MM.1S (cell line): ENCODE measurements around the gene MRTFA.

ENCODE experiments used
- CTCF ChIP-seq: fragments of 300-600 bp; sonication (generic); IDR thresholded peaks from 2 replicates; pipeline ENCODE4 v1.5.1; 2016; ENCODE audit warnings: antibody characterized with exemption, low read length, mixed read lengths
- EZH2 ChIP-seq: fragments of 300-600 bp; sonication (generic); optimal IDR thresholded peaks from 2 replicates; pipeline ENCODE3; 2017; ENCODE audit warnings: low read depth, mild to moderate bottlenecking, antibody characterized with exemption, low read length, mixed read lengths
- EZH2phosphoT487 ChIP-seq: fragments of 300-600 bp; sonication (generic); IDR thresholded peaks from 2 replicates; pipeline ENCODE4 v1.6.1; 2018; ENCODE audit warnings: antibody characterized with exemption, low read length

GRCh38 chr22:40446203-40446602 is 190.3 kb downstream of the MRTFA start:
- TF ChIP-seq CTCF (no peak), EZH2 (no peak), EZH2phosphoT487 (no peak)
